Stimulated activated CD4-positive, alpha-beta T cell treated with anti-CD3 and anti-CD28 coated beads, Interleukin-15, amount 100 ng/mL, for 48 hours (primary cell): ENCODE measurements around the gene ANK2.
"Not testable (repeated sequence)": the region's sequence is repeated elsewhere in the genome, so short reads cannot be mapped to it uniquely, and the experiment has no call there.

ENCODE experiments used
- DNase-seq, 2 donors: peaks; one replicate each; pipeline ENCODE4 v3.0.0-alpha.2; 2020; ENCODE audit warnings: low read depth in 2 of 2

ANK2 gene

GRCh38 chr4:113148925-113149324, 99.5 kb downstream of the ANK2 start:
- DNase-seq, result no peak

GRCh38 chr4:113153529-113154101, 104.2 kb downstream of the ANK2 start:
- DNase-seq, result no peak

DNA sequence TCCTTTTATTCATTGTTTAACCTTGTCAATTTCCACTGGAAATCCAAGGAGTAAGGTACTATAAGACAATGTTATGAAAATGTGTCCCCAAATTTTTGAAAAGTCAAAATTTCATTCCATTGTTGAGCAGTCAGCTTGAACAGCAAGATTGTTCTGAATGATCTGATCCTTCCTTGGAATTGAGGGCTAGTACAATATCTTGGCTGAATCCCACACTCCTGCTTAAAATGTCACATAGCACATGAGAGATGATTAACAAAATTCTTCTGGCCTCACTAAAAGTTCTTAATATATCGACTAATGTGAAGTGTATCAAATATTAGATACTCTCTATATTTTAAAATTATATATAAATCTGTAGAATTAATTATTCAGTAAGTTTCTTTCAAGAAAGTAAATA, 104.8 kb downstream of the ANK2 start:
- DNase-seq, result no peak

DNA sequence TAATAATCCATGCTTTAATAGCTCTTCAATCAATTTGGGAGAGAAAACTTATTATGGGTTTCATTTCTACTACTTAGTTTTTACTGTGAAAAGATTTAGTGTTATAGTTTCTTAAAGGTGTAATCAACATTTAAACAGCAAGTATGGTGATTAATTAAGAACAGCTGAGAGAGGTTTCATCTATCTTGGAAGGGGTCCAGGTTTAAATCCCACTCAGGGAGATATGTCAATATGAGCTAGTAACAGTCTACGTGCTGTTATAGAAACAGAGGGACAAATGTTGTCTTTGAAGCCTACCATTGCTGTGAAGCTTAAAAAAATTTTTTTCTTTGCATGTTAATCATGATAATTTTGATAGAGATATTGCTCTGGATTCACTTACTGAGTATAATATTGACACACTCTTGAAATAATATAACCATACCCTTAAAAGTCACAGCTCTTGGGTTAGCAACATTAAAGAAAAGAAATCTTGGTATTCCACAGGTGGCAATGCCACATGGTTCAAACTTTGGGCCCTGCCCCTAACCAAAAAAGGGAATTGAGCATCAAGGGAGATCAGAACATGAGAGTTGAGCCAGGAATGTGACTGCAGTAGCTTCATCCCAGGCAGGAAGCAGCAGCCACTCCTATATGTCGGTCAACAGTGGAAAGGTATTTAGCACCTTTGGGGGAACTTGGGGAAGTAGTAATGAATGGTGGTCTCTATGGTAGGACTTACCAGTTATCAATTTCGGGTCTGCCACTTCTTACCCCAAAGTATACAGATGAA, 107.8 kb downstream of the ANK2 start:
- no peak for DNase-seq

GRCh38 chr4:113159942-113160545, 110.6 kb downstream of the ANK2 start:
- no peak for DNase-seq

- no peak for DNase-seq
These were observed 111.1 kb downstream of the ANK2 start for GRCh38 chr4:113160548-113160947.

- no peak for DNase-seq
These were observed 112.6 kb downstream of the ANK2 start for GRCh38 chr4:113162089-113162488.

DNA sequence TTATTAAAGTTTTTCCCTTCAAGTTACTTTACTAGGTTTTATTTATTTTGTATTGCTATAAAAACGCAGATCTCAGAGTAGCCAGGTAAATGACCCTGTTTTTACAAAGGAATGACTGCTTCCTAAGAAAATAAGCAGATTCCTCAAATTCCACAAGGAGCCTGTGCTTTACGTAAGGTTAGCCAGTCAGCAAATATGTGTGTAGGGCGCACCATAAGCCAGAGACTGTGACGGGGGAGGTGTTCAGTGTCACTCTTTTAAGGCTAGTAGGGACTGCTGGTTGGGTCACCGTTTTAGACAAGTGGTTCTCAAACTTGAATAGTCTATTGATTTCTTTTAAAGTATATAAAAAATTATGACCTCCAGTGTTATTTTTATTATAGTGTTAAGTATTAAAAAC, 119.9 kb downstream of the ANK2 start:
- DNase-seq, result no peak

DNA sequence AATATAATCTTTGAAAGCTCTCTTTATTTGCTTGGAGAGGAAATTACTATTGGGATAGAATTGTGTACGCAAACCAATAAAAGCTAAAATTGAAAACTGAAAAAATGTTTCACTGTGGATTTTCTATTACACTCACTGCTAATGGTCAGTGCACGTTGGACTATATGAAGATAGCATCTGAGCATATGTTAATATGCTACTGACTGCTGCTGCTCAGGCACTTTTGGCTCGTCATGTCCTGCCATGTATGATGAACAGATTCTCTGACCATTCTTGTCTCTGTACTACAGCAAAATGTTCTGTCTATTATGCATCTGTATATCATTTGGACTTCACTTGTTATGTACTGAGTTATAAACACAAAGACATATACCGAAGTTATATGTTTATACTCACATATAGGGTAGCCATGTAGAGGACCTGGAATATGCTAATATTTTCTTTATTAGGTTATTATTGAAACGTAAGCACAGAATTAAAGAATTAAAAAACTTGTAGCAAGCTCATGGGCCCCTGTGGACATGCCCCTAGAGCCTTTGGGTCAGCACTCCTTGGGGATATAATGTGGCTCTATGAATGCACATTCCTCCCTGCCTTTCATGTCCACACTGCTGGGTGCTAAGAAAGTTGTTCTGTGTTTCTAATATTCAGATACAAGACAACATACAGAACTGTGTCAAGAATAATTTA, 120.8 kb downstream of the ANK2 start:
- DNase-seq, result no peak

DNA sequence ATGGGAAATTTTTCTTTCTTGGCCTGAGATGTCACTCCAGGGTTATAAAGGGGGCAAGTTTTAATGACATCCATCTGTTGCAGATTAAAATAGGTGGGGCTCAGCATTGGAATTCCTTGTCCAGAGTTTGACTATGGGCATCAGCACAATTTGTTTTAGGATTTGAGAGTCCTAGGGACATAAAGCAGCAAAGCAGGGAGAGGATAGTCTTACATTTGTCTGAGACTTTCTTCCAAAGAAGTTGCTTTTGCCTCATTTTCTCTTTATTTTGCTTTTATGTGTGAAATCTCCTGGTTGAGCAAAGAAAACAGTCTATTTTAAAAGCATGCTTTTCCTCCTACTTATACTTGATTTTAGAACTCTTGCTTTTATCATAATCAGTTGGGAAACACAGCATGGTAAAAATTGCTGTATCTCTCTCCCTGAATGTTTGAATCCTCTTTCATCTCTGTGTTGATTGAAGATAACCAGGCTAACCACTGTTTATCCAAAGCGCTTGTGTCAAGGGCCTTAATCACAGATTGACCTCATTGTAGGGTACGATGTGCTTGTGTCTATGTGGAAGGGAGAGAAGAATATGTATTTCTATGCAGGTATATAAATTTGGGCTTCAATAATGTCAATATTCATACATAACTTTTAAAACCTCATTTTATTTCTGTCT, 121.5 kb downstream of the ANK2 start:
- no peak for DNase-seq

DNA sequence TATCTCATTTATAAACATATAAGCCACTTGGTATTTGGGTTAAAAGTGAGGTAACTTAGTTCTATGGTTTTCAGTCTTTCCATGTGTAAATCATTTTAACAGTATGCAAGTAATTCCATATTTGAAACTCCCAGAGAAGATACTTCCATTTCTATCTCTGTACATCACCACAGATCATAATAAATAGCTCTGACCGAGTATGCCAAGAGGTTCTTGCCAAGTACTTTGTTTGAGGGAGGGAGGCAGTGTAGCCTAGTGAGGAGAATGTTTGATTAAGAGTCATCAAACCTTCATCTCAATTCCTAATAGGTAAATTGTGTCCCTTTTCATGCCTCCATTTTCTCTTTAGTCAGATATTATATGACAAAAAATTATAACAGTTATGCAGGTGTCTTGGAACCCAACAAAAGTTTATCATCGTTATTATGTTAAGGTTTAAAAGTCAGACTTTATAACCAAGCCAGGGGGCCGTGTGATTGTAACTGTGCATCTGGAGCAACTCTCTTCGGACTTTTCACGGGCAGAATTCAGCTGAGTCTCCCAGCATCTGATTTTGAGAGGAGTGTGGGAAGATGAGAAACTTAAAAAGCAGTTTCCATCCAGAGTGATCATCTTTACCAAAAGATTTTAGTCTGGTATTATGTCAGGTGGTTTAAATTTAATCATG, 123.8 kb downstream of the ANK2 start:
- no peak for DNase-seq

DNA sequence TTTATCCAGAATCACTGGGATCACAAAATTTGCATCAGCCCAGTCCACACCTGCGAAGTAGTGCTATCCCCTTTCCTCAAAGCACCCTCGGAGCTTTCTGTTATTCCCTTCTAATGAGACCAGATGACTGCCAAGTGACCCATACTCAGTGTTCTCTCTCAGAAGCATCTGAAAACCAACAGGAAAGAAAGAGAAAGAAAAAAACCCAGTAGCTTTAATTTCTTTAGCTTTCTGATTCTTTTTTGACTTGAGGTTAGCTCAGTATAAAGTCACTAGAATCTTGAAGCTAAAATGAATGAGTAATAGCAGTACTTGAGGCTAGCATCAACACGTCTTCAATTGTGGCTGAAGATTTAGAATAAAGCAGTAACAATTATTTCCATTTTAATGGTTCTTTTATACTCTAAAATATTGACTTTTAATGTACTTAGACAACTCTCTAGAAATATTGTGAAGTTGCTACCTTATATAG, 124.4 kb downstream of the ANK2 start:
- DNase-seq, result no peak

- no peak for DNase-seq
These were observed 129.6 kb downstream of the ANK2 start for GRCh38 chr4:113179091-113179490.

DNA sequence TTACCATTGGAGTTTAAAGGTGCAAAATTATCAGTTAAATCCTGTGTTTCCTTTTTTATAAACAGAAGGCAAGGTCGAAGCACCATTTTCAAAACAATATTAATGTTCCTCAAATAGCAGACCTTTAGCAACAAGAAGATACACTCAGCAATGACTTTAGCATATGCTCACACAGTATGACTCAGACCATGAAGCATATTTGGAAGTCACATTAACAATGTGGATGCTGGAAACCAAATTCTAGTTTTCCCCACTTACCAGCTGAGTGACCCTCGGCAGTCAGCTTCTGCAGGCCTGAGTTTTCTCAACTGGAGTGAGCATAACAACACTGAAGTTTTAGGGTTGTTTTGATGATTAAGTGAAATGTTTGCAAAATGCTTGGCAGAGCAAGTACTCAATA, 130.5 kb downstream of the ANK2 start:
- DNase-seq, result no peak

DNA sequence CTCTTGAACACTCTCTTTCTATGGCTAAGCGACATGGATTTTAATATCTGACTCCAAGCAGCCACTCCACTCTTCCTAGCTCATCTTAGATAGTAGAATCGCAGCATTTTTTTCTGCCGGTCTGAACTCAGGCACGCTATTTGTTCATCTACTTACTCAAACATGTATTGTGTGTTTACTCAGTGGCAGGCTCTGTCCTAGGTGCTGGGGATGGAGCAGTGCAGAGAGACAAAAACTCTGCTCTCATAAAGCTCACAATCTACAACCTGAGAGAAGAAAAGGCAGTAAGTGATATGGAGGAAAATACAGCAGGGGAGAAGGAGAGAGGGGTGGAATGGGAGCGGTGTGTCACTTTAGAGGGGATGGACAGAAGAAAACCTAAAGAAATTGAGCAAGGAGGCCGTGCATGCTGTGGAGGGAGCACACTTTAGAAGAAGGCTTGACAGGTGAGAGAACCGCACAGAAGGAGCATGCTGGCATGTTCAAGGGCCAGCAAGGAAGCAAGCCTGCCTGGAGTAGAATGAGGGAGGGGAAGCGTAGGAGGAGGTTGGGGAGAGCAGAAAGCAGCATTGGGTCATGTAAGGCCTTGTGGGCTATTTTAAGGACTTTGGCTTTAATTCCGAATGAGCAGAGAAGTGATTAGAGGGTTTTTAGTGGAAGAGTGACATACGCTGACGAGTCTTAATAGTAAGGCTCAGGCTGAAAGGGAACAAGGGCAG, 132.0 kb downstream of the ANK2 start:
- DNase-seq, result no peak

DNA sequence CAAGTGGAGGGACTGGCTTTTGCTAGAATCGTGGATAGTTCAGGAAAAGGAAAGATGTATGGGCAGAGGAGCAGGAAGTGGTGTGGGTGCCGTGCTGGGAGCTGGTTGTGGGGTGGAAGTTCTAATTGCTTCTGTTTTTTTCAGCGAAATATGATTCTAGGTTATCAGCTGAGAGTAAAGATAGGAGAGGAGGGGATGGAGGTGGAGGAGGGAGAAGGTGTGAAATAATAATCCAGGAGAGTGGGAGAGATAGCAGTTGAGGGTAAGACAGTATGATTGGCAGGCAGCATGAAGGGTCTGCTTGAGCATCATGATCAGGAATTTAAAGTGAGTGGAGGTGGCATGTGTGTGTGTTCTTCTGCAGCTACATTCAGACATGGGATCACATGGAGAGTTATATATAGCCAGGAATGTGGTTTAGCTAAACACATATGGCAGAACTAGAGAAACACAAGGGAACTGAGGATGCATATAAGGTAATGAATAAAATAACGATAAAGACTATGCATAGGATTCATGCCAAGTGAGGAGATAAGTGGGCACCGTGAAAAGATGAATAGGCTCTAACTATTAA, 133.7 kb downstream of the ANK2 start:
- no peak for DNase-seq

GRCh38 chr4:113186220-113186619, 136.8 kb downstream of the ANK2 start:
- not testable (repeated sequence) for DNase-seq

DNA sequence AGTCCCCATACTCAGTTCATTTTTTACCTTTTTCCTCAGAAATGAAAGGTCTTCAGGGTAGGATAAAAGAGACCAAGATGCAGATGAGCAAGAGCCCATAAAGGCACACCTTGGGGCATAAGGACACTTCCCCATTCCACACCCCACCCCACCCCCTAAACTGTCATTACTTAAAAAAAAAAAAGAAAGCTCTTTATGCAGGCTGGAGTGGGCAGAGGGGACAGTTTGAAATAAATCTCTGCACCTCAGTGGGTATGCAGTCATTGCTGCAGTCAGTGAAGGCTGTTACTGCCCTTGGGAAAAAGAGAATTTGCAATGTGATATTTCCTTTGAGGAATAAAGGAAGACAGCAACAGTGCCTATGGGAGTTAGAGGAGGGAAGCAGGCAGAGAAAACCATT, 137.5 kb downstream of the ANK2 start:
- no peak for DNase-seq

DNA sequence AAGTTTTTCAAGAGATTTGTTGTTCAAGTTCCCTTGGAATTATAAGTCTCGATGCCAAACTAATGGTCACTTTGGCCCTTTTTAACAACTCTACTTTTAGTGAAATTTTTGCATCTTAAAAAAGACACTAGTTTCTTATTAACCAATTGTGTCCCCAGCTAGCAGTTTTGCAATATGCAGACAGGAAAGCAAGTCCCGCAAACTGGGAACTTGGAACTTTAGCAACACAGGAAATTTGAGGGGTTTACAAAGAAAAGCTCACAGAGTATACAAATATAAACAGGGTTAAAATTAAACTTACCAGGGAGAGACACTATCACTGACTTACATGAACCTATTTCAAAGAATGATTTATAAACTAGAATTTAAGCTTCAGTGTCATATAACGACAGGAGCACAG, 137.9 kb downstream of the ANK2 start:
- no peak for DNase-seq

GRCh38 chr4:113189546-113189945, 140.1 kb downstream of the ANK2 start:
- DNase-seq, result no peak
